T-cell (primary cell): ENCODE data around the gene ARHGAP9. TPM values are rescaled to one million over a fixed set of nuclear protein-coding genes. Genes with fewer than 3 reads are reported as not detected.

Experiments used
- ATAC-seq, 4 experiments: fragments of 200-7000 bp in 3 of 4; fragments of 150-1000 bp in 1 of 4; cut with Tn5 transposase; replicated peaks in 1 of 4; 1 replicate in 3 of 4; 2 replicates in 1 of 4; pipeline ENCODE4 v1.10.0; 2021; ENCODE audit warnings: moderate library complexity in 3 of 4, mild to moderate bottlenecking in 2 of 4, moderate number of reproducible peaks in 1 of 4
- CTCF ChIA-PET, 2 donors: fragments of 300-600 bp; sonication (Branson Sonifier 250); formaldehyde crosslinking; loops; one replicate each; lab custom pipeline; 2022; ENCODE audit warnings: antibody characterized with exemption in 2 of 2; lab: Charles Lee
- POLR2A ChIA-PET, 2 donors: fragments of 300-600 bp; sonication (Branson Sonifier 250); formaldehyde crosslinking; loops; one replicate each; lab custom pipeline; 2022; ENCODE audit warnings: antibody characterized with exemption in 2 of 2; lab: Charles Lee
- DNase-seq, 35 experiments: peaks; one replicate each; pipeline versions ENCODE4 v3.0.0 to v3.0.0-alpha.2; 2013 to 2023
- H3K27ac ChIP-seq: one replicate; pipeline ENCODE4 v1.5.1; 2013; ENCODE audit warnings: low read length
- H3K27me3 ChIP-seq, 2 experiments: replicated peaks in 1 of 2; 1 replicate in 1 of 2; 2 replicates in 1 of 2; pipeline versions ENCODE4 v1.6.1 to v1.7.0; 2013; ENCODE audit warnings: low read length in 1 of 2, mixed read lengths in 1 of 2; ENCODE audit not compliant: control insufficient read depth in 2 of 2, insufficient read depth in 2 of 2; ENCODE audit errors: extremely low read depth in 1 of 2
- H3K36me3 ChIP-seq, 2 donors: 1 replicate in 1 of 2; 2 replicates in 1 of 2; pipeline versions ENCODE4 v1.6.1 to v1.7.0; 2013; ENCODE audit warnings: low read length in 1 of 2; ENCODE audit not compliant: control insufficient read depth in 2 of 2, insufficient read depth in 1 of 2; ENCODE audit errors: extremely low read depth in 1 of 2
- H3K4me1 ChIP-seq, 2 experiments: 1 replicate in 1 of 2; 2 replicates in 1 of 2; pipeline versions ENCODE4 v1.6.1 to v1.7.0; 2013; ENCODE audit warnings: low read length in 2 of 2, mixed read lengths in 1 of 2; ENCODE audit not compliant: insufficient read depth in 2 of 2, control insufficient read depth in 1 of 2; ENCODE audit errors: extremely low read depth in 1 of 2
- H3K4me3 ChIP-seq, 2 donors: 1 replicate in 1 of 2; 2 replicates in 1 of 2; pipeline versions ENCODE4 v1.5.1 to v1.7.0; 2013; ENCODE audit warnings: mild to moderate bottlenecking in 2 of 2, low read length in 1 of 2, moderate library complexity in 1 of 2; ENCODE audit not compliant: control insufficient read depth in 1 of 2; ENCODE audit errors: extremely low read depth in 1 of 2
- H3K9me3 ChIP-seq: 2 replicates; pipeline ENCODE4 v1.7.0; 2013
- H3K27ac Mint-ChIP-seq, 2 donors: one replicate each; pipeline ENCODE4 v1.8.0; 2020 to 2021; ENCODE audit warnings: mild to moderate bottlenecking in 2 of 2, mixed read lengths in 2 of 2
- H3K27me3 Mint-ChIP-seq, 2 donors: one replicate each; pipeline ENCODE4 v1.8.0; 2021 to 2022; ENCODE audit warnings: mixed read lengths in 2 of 2
- H3K36me3 Mint-ChIP-seq: one replicate; pipeline ENCODE4 v1.8.0; 2021; ENCODE audit warnings: mixed read lengths
- H3K4me1 Mint-ChIP-seq, 3 donors: one replicate each; pipeline ENCODE4 v1.8.0; 2020 to 2022; ENCODE audit warnings: mixed read lengths in 3 of 3, mild to moderate bottlenecking in 1 of 3
- H3K4me3 Mint-ChIP-seq, 3 donors: one replicate each; pipeline ENCODE4 v1.8.0; 2020 to 2022; ENCODE audit warnings: mild to moderate bottlenecking in 3 of 3, mixed read lengths in 3 of 3, moderate library complexity in 3 of 3
- H3K9me3 Mint-ChIP-seq, 3 donors: one replicate each; pipeline ENCODE4 v1.8.0; 2020 to 2022; ENCODE audit warnings: mixed read lengths in 3 of 3
- WGBS: methylation state at CpG from one replicate; pipeline ENCODE4 v1.1.5; 2013; ENCODE audit warnings: missing lambda C conversion rate; ENCODE audit not compliant: insufficient coverage; 5-methylcytosine and 5-hydroxymethylcytosine counted together
- total RNA-seq, 35 experiments: library from RNA in 6 of 35; stranded (reverse) in 6 of 35; fragments of 120-200 nt in 1 of 35; gene quantifications; one replicate each; pipeline versions ENCODE4 v1.2.1 to v1.2.4 and lab custom pipeline; 2013 to 2026

Gene ARHGAP9
- total RNA-seq, 5 donors from 2014 or later (not counting 1 experiment from before 2014, with no cell fraction given) = 198 to 413 (median 243) TPM

DNA sequence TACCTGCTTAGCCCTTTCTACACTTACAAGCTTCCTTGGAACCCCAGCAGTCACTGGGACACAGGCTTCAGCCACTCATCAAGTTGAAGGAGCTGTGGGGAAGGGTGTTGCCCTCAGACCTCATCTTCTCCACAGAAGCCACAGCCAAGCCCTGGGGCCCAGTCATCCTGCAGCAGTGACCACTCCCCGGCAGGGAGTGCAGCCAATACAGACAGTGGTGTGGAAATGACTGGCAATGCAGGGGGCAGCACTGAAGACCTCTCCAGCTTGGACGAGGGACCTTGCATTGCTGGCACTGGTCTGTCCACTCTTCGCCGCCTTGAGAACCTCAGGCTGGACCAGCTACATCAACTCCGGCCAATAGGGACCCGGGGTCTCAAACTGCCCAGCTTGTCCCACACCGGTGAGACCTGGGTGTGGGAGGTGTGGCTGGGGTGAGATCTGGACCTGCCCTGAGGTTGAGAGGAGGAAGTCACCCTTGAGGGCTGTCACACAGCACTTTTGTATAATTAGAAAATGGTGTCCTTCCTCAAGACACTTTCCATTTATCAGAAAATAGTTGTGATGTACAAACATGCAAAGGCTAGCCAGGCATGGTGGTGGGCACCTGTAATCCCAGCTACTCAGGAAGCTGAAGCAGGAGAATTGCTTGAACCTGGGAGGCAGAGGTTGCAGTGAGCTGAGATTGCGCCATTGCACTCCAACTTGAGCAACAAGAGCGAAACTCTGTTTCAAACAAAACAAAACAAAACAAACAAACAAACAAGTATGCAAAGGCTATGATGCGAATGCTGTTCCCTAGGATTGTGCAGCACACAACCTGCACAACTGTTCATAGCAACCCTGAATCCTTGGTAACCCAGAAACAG, 10.1 kb downstream of the ARHGAP9 start:
- CTCF ChIA-PET = no interaction called here
- no peak for ATAC-seq

DNA sequence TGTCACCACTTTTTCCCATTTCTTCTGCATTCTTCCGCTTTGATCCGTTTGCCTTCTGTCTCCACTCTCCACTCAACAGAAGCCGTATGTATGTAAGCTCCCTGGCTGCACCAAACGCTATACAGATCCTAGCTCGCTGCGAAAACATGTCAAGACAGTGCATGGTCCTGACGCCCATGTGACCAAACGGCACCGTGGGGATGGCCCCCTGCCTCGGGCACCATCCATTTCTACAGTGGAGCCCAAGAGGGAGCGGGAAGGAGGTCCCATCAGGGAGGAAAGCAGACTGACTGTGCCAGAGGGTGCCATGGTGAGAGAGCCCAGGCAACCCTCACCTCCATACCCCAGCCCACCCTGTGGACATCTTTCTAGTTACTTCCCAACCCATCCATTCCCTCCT, 11.8 kb downstream of the ARHGAP9 start:
- no peak for ATAC-seq
- Histone ChIP-seq H3K36me3 (peaks cover 16 to 46% of the 10 kb centered on the region in 2 donors), H3K27ac (no peak overlapping the region), H3K4me3 (no peak overlapping the region), H3K27me3 (peaks cover 0 to 7% of the 10 kb centered on the region in 2 experiments), H3K4me1 (peaks cover 0 to 29% of the 10 kb centered on the region in 2 experiments), H3K9me3 (no peaks in the 10 kb centered on the region)
- H3K4me1 Mint-ChIP-seq = peaks cover 26 to 38% (median 36%) of the 10 kb centered on the region in 3 donors
- H3K27me3 Mint-ChIP-seq = no peaks in the 10 kb centered on the region
- ChIA-PET POLR2A (no interaction called here), CTCF (interaction anchor here in 1 of 2 donors (0.6 kb wide), 1 partner anchor 8 kb away, joined by 6 read pairs; the partner anchor contains the start of gene GLI1)
- no peak for DNase-seq
- H3K4me3 Mint-ChIP-seq = no peak overlapping the region
- 90% methylated on average over 10 of the region's 11 CpGs for WGBS
- no peaks in the 10 kb centered on the region for H3K9me3 Mint-ChIP-seq
- peak overlapping the region; percentile 65 to 75 for H3K27ac Mint-ChIP-seq
- H3K36me3 Mint-ChIP-seq = peaks cover 38% of the 10 kb centered on the region

More for the DNA sequence above, 10.1 kb downstream of the ARHGAP9 start:
- no peaks in the 10 kb centered on the region for H3K9me3 Mint-ChIP-seq
- DNase-seq = no peak
- POLR2A ChIA-PET = interaction anchor here in 1 of 2 donors (0.5 to 0.7 kb wide), 2 partner anchors 139 to 208 kb away, joined by 3 to 5 read pairs; no protein-coding TSS in a partner anchor
- Histone ChIP-seq H3K36me3 (peaks cover 16 to 59% of the 10 kb centered on the region in 2 donors), H3K27ac (no peak overlapping the region), H3K9me3 (no peaks in the 10 kb centered on the region), H3K4me3 (no peak overlapping the region), H3K27me3 (peaks cover 0 to 2% of the 10 kb centered on the region in 2 experiments), H3K4me1 (peaks cover 0 to 41% of the 10 kb centered on the region in 2 experiments)
- H3K4me1 Mint-ChIP-seq = peaks cover 35 to 52% (median 44%) of the 10 kb centered on the region in 3 donors
- peak overlapping the region in 1 of 2 donors; percentile 11 for H3K27ac Mint-ChIP-seq
- H3K36me3 Mint-ChIP-seq = peaks cover 51% of the 10 kb centered on the region
- H3K27me3 Mint-ChIP-seq = no peaks in the 10 kb centered on the region
- WGBS = 92% methylated on average over 9 of the region's 10 CpGs
- H3K4me3 Mint-ChIP-seq = no peak overlapping the region

DNA sequence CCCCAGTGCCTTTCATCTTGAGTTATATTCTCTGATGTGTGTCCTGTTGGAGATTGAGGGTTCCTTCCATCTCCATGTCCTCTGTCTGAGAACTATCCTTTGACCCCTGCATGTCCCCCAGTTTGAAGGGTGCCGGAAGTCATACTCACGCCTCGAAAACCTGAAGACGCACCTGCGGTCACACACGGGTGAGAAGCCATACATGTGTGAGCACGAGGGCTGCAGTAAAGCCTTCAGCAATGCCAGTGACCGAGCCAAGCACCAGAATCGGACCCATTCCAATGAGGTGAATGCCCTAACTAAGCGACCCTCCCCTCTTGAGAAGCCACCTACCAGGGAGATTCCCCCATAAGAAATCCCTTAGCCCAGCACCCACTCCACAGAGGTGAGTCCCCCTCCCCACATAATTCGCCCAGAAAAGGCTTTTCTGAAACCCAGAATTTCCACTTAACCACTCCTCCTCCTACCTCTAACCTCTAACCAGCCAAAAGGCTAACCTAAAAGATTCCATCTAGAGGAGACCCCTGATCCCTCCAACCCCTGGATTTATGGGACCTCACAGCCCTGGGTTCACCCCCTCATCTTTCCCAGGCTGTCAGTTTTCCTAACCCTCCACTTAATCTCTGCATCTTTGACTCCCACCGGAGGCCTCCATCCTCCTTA, 12.3 kb downstream of the ARHGAP9 start:
- H3K4me3 Mint-ChIP-seq = no peak overlapping the region
- POLR2A ChIA-PET = no interaction called here

DNA sequence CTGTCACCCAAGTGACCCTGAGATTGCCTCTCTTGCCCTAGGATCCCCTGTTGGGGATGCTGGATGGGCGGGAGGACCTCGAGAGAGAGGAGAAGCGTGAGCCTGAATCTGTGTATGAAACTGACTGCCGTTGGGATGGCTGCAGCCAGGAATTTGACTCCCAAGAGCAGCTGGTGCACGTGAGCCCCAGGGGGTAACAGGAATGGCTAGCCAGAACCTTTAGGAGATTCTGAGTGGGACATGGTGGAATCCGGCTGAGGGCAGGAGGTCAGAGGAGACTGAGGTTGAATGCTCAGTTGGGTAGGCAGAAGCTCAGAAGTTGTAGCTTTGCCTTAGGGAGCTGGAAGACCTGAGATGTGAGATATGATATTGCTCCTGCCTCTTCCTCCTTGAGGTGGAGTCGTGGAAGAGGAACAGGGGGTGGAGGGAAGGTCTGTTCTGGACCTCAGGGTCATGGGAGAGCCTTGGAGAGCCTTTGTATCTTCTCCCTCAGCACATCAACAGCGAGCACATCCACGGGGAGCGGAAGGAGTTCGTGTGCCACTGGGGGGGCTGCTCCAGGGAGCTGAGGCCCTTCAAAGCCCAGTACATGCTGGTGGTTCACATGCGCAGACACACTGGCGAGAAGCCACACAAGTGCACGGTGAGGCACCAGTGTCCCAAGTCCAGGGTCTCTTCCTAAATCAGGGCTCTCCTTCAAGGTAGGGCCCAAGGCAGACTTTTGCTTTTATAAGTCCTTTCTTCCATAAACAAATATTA, 13.7 kb downstream of the ARHGAP9 start:
- peaks cover 0 to 11% of the 10 kb centered on the region in 2 donors for H3K27me3 Mint-ChIP-seq
- Histone ChIP-seq H3K36me3 (peaks cover 13 to 26% of the 10 kb centered on the region in 2 donors), H3K4me3 (no peak overlapping the region), H3K4me1 (peaks cover 9 to 31% of the 10 kb centered on the region in 2 experiments), H3K9me3 (no peaks in the 10 kb centered on the region), H3K27ac (no peak overlapping the region), H3K27me3 (peaks cover 0 to 20% of the 10 kb centered on the region in 2 experiments)
- ATAC-seq (no peak), DNase-seq (no peak)
- peak overlapping the region; percentile 17 to 37 for H3K27ac Mint-ChIP-seq
- H3K4me3 Mint-ChIP-seq = no peak overlapping the region
- peaks cover 27 to 36% (median 35%) of the 10 kb centered on the region in 3 donors for H3K4me1 Mint-ChIP-seq
- WGBS = 85% methylated on average over 13 of the region's 14 CpGs
- ChIA-PET POLR2A (interaction anchor here (0.5 to 1.0 kb wide), 4 partner anchors 9 to 39 kb away, joined by 3 to 4 read pairs (median 4); no protein-coding TSS in a partner anchor), CTCF (interaction anchor here in 1 of 2 donors (0.7 to 0.9 kb wide), 2 partner anchors 12 to 374 kb away, joined by 4 read pairs; no protein-coding TSS in a partner anchor)
- H3K36me3 Mint-ChIP-seq = peaks cover 26% of the 10 kb centered on the region
- no peaks in the 10 kb centered on the region for H3K9me3 Mint-ChIP-seq

More for the DNA sequence above, 12.3 kb downstream of the ARHGAP9 start:
- no peaks in the 10 kb centered on the region for H3K9me3 ChIP-seq
- DNase-seq (no peak), ATAC-seq (no peak)
- WGBS = 95% methylated on average over 11 of the region's 12 CpGs
- no peak overlapping the region for H3K4me3 ChIP-seq
- Mint-ChIP-seq H3K36me3 (peaks cover 33% of the 10 kb centered on the region), H3K9me3 (no peaks in the 10 kb centered on the region), H3K27me3 (peaks cover 0 to 5% of the 10 kb centered on the region in 2 donors), H3K4me1 (peaks cover 26 to 38% (median 36%) of the 10 kb centered on the region in 3 donors), H3K27ac (peak overlapping the region; percentile 55 to 65)
- H3K4me1 ChIP-seq = peaks cover 2 to 30% of the 10 kb centered on the region in 2 experiments
- peaks cover 16 to 41% of the 10 kb centered on the region in 2 donors for H3K36me3 ChIP-seq
- H3K27me3 ChIP-seq = peaks cover 0 to 7% of the 10 kb centered on the region in 2 experiments
- CTCF ChIA-PET = no interaction called here
- no peak overlapping the region for H3K27ac ChIP-seq

DNA sequence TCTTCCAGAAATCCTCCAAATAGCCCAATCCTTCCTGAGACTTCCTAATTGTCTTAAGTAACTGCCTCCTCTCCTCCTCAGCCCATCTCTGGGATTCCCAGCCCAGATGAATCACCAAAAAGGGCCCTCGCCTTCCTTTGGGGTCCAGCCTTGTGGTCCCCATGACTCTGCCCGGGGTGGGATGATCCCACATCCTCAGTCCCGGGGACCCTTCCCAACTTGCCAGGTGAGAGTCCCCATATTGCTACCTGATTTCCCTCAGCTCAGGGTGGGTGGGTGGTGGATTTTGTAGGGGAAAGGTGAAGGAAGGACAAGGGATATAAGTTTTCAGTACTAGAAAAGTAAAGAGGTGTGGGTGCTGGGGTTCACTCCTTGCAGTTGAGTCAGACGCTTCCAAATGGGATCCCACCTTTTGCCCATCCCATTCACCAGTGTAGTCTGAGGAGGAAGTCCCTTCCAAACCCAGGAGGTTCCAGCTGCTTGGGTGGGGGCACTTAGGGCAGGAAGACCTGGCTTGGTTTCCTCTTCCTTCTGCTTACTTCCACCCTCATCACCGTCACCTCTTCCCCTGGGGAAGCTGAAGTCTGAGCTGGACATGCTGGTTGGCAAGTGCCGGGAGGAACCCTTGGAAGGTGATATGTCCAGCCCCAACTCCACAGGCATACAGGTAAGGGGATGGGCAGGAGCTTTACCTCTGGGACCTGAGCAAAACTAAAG, 14.5 kb downstream of the ARHGAP9 start:
- H3K4me1 ChIP-seq = peaks cover 16 to 31% of the 10 kb centered on the region in 2 experiments
- DNase-seq (no peak), ATAC-seq (no peak)
- H3K4me3 ChIP-seq = no peak overlapping the region
- H3K9me3 ChIP-seq = no peaks in the 10 kb centered on the region
- ChIA-PET CTCF (interaction anchor here in 1 of 2 donors (0.7 to 0.9 kb wide), 2 partner anchors 12 to 373 kb away, joined by 4 read pairs; no protein-coding TSS in a partner anchor), POLR2A (interaction anchor here (0.8 to 1.0 kb wide), 2 partner anchors 10 kb away, joined by 4 read pairs; no protein-coding TSS in a partner anchor)
- H3K36me3 ChIP-seq = peaks cover 10 to 19% of the 10 kb centered on the region in 2 donors
- Mint-ChIP-seq H3K27me3 (peaks cover 0 to 15% of the 10 kb centered on the region in 2 donors), H3K27ac (peak overlapping the region in 1 of 2 donors; percentile 17), H3K4me3 (peak overlapping the region in 1 of 3 donors; percentile 5), H3K36me3 (peaks cover 26% of the 10 kb centered on the region), H3K4me1 (peaks cover 31 to 43% (median 40%) of the 10 kb centered on the region in 3 donors), H3K9me3 (no peaks in the 10 kb centered on the region)
- no peak overlapping the region for H3K27ac ChIP-seq
- WGBS = no CpG with 5 or more reads among the region's 6 CpGs
- H3K27me3 ChIP-seq = peaks cover 0 to 27% of the 10 kb centered on the region in 2 experiments
